GM12873 (cell line): Measurements from ENCODE around the gene RIMBP2.

Experiments used
- TF ChIP-seq, protein P1 (sequence below): IDR thresholded peaks from 2 replicates; pipeline ENCODE4 v1.5.1; 2012; ENCODE audit warnings: low read depth, mild to moderate bottlenecking, moderate library complexity, low read length, control low read depth; ENCODE audit not compliant: insufficient read depth; ENCODE audit errors: missing control alignments

RIMBP2 gene

DNA sequence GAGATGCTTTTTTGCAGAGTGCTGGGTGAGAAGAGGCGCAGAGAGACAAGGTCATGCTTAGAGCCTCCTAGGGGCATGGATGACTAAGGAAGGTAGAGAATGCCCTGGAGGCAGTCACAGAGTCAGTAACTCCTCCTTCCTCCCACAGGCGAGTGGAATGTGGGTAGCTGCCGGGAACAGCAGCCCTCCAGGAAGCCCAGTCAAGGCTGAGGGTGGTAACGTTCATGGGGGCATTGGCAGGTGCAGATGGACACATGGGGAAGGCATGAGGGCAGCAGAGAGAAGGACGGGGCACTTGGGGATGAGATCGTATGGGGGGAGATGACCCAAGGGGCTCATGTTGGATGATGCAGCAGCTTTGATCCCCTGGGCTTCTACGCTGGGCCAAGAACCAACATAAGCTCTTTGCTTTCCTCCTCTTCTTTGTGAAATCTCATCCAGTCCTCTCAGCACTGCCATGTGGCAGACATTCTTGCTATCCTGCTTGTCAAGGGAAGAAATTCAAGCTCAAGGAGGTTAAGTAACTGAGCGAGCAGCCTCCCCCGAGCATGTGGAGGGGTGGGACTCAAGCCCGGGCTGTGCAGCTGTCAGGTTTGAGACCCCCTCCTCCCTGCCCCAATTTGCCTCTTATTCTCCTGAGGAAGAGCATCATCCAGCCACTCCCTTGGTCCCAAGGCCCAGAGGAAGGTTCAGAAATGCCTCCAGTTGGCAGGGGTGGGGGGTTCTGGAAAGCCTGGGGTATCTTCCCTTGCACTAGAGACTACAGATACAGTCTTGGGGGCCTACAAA, 190.5 kb downstream of the RIMBP2 start:
- TF ChIP-seq, protein P1, sequence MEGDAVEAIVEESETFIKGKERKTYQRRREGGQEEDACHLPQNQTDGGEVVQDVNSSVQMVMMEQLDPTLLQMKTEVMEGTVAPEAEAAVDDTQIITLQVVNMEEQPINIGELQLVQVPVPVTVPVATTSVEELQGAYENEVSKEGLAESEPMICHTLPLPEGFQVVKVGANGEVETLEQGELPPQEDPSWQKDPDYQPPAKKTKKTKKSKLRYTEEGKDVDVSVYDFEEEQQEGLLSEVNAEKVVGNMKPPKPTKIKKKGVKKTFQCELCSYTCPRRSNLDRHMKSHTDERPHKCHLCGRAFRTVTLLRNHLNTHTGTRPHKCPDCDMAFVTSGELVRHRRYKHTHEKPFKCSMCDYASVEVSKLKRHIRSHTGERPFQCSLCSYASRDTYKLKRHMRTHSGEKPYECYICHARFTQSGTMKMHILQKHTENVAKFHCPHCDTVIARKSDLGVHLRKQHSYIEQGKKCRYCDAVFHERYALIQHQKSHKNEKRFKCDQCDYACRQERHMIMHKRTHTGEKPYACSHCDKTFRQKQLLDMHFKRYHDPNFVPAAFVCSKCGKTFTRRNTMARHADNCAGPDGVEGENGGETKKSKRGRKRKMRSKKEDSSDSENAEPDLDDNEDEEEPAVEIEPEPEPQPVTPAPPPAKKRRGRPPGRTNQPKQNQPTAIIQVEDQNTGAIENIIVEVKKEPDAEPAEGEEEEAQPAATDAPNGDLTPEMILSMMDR = no peak

DNA sequence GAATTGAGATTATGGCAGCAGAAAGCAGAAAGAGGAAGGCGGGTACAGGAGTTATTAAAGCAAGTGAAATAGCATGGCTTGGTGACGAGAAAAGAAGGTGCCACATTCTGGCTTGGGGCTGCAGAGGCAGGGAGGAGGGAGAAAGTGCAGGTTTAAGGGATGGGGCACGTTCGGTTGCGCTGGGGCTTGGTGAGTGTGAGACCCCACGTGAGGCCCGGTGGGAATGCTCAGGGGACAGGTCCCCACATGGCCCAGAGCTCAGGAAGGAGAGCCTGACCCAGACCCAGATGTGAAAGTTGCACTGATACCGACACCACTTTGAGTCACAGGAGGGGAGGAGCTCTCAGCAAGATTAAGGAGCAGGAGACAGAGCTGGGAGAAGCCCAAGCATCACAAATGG, 191.3 kb downstream of the RIMBP2 start:
- TF ChIP-seq, protein P1 = no peak

DNA sequence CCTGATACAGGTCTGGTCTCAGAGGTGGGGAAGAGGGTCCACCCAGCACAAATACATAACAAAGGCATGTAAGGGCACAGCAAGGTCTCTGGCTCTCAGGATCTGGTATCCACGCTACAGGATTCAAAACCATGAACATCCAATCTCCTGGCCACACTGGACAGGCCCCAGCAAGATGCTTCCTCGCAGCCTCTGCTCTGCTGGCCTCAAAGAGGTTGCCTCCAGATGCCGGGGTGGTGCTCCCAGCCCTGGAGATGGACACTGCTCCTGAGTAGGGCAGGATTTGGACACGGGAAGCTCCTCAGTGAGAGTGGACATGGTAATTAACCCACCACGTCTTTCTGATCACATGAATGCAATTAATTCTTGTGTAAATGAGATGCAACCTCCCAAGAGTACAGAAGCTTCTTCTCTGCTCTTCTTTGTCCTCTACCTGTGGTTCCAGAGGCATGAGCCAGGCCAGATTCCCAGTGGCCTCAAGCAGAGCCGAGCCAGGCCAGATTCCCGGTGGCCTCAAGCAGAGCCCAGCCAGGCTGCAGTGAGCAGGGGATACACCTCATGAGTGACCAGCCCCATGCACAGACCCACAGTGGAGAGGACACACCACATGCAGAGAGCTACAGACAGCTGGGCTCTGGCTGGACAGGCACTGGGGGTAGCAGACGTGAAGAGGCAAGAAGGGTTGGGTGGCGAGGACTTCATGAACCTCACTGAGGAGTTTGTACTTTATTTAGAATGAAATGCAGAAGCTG, 192.1 kb downstream of the RIMBP2 start:
- TF ChIP-seq, protein P1 = no peak

DNA sequence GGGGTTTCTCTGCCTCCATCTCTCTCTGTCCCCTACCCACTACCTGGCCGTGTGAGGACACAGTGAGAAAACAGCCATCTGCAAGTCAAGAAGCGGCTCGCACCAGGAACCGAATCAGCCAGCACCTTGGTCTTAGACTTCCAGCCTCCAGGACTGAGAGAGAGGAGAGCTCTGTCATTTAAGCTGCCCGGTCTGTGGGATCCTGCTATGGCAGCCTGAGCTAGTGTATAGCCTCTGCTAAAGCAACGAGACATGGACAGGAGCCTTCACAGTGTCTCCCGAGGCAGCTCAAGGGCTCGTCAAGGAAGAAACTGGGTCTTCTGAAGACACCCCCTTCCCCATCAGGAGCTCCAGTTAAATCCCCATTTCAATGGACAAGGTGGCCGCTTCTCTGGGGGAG, 192.9 kb downstream of the RIMBP2 start:
- TF ChIP-seq, protein P1 = no peak

DNA sequence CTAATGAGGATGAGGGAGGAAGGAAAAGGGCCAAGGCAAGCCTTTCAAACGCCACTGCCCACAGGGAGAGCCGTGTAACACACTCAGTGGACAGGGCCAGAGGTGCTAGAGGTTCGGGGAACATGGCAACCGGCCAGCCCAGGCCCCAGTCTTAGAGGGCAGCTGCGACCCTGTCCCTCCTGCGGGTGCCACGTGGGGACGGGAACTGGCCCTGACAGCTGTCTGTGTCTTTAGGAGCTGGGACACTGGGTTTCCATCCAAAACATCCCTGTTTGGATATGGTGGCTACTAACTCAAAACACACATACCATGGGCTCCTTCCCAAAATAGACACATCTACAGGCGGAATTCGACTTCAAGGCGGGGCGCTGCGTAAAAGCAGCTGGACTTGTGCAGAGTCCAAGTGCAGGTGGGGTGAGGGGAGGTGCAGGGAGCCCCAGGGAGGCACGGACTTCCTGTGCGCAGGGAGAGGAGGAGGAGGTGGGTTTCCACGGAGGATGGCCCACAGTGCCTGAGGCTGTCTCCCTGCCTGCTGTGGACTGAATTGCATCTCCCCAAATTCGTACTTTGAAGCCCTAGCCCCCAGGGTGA, 193.8 kb downstream of the RIMBP2 start:
- TF ChIP-seq, protein P1 = no peak

DNA sequence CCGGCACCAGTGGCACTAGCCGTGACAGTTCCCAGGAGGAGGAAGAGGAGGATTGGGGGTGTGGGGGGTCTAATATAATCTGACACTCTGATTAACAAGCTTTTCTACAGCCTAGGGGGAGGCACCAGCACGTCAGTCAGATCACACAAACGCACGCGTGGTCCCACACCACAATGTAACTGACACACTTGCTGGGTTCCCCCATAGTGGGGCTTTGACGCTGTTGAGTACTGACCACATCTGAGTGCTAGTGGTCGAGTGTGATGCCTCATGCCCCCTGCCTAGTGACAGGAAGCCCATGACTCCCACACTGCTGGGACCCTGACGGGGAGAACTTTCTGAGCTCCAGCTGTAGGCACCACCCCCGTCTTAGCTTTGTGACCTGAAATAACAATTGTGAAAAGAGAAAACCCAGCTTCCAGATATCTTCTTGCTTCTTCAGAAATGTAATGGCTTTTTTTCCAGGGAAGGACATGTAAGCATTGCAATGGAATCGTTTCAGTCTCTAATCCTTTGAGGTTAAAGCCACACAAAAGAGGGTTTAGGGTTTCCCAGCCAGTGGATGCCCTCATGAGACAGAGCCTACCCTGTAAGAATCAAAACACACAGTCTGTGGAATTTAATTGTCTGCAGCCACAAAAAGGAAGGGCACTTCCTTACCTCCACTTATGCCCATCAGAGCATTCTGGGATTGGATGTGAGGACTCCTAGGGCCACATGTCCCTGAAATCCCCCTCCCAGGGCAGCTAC, 194.5 kb downstream of the RIMBP2 start:
- TF ChIP-seq, protein P1 = no peak
